HG03135 (cell line): ENCODE results near the gene MYO3B.

ENCODE experiments used
- ATAC-seq: cut with Tn5 transposase; IDR thresholded peaks from one replicate; pipeline ENCODE4 v1.9.1; 2021; ENCODE audit warnings: mild to moderate bottlenecking, moderate library complexity; ENCODE audit not compliant: unreplicated experiment

Gene MYO3B

GRCh38 chr2:170501421-170502043 is 323.6 kb downstream of the MYO3B start:
- ATAC-seq, result no peak

GRCh38 chr2:170502361-170503130 is 324.6 kb downstream of the MYO3B start:
- ATAC-seq, result no peak

GRCh38 chr2:170503563-170503962 is 325.6 kb downstream of the MYO3B start:
- ATAC-seq, result no peak

- no peak for ATAC-seq
Measured at GRCh38 chr2:170503971-170504809, 326.2 kb downstream of the MYO3B start.

GRCh38 chr2:170504810-170505145 is 326.8 kb downstream of the MYO3B start:
- no peak for ATAC-seq

GRCh38 chr2:170505631-170506275 is 327.8 kb downstream of the MYO3B start:
- no peak for ATAC-seq

- no peak for ATAC-seq
Measured at GRCh38 chr2:170509452-170510193, 331.7 kb downstream of the MYO3B start.

- ATAC-seq, result no peak
Measured at GRCh38 chr2:170512266-170512665, 334.3 kb downstream of the MYO3B start.

- no peak for ATAC-seq
Measured at GRCh38 chr2:170514140-170514539, 336.2 kb downstream of the MYO3B start.

- no peak for ATAC-seq
Measured at GRCh38 chr2:170517538-170517937, 339.6 kb downstream of the MYO3B start.

- ATAC-seq, result no peak
Measured at GRCh38 chr2:170518911-170519310, 341.0 kb downstream of the MYO3B start.

GRCh38 chr2:170521299-170521698 is 343.4 kb downstream of the MYO3B start:
- ATAC-seq, result no peak

- no peak for ATAC-seq
Measured at GRCh38 chr2:170523506-170523905, 345.6 kb downstream of the MYO3B start.

GRCh38 chr2:170524828-170525565 is 347.1 kb downstream of the MYO3B start:
- ATAC-seq, result peak; percentile 73

- ATAC-seq, result no peak
Measured at GRCh38 chr2:170525566-170525900, 347.6 kb downstream of the MYO3B start.

GRCh38 chr2:170530284-170530745 is 352.4 kb downstream of the MYO3B start:
- no peak for ATAC-seq

- no peak for ATAC-seq
Measured at GRCh38 chr2:170530803-170531564, 353.0 kb downstream of the MYO3B start.

GRCh38 chr2:170531876-170532275 is 353.9 kb downstream of the MYO3B start:
- no peak for ATAC-seq

GRCh38 chr2:170533156-170533555 is 355.2 kb downstream of the MYO3B start:
- no peak for ATAC-seq
